Fibroblast of peridontal ligament (primary cell): ENCODE data around the gene MTHFSD.
A peak's percentile ranks its signal among the peaks of the same experiment; 100 is the strongest.

Source experiments
- DNase-seq: peaks from one replicate; pipeline ENCODE4 v3.0.0-alpha.2; 2010; ENCODE audit errors: extremely low read depth

Gene MTHFSD

DNA sequence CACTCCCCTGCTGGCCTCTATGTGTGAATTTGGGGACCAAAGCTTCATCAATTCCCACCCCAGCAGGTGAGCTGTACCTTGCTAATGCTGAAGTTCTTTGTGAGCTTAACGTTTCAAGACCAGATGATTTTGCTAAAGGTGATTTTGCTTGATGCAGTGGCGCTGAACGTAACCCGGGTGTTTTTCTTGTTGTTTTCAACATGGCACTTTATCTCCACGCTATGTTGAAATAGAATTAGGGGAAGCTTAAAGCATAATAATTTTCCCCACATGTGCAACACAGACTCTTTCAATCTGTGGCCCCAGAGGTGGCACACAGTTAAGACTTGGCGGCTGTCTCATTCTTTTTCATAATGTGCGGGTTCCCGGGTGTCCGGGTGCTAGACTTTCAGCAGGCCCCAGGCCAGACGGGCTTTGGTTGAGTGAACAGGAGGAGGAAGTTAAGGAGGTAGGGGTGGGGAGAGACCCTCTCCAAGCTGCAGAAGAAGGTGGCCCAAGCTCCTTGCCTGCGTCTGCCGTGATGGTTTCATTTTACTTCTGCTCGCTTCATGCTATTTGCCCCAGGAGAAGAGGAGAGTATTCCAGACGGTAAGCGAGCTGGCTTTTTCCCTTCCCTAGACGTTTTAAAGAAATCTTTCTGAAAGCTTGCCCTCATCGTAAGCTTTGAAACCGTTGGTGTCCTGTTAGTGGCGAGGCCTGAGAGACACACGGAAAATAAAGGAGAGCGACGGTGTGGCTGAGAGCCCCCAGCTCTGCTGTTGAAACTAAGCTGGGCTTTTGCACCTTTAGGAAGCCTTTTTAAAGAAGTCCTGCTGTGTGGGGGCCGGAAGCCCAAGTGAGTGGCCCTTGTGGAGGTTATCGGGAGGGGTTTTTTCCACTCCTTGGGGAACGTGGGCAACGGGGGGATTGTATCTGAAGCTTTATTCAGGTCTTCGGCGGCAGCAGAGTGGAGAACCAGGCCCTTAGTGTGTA is 15.8 kb upstream of the MTHFSD start:
- DNase-seq: no peak

DNA sequence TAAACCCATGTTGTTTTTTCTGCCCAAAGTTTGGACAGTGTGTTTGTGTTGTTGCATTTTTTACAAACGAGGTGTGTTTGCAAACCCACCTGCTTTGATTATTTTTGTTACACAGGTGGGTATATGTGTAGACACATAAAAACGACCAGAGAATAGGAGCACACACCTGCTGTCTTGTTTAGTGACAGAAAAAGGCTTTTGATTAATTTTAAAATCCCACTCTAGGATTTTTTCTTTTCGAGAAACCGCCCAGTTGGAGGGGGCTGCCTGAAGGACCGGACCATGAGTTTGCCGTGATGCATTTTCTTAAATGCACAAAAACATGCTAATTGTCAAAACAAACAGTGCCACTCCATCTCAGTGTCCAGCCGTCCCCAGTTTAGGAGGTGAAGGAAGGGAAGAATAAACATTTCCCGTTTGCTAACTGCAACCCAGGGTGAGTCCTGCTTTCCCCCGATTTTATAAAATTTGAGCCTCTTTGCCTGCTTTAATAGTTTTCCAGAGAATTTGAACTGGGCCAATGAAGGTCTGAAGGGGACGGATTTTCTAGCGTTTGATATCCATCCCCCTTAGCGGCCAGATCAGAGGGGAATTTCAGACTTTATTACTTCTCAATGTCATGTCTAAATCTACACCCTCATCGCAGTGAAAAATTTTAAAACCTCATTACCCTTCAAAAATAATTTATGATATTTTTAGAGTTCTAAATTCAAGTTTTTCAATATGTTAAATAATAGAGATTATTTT is 14.8 kb upstream of the MTHFSD start:
- no peak for DNase-seq

DNA sequence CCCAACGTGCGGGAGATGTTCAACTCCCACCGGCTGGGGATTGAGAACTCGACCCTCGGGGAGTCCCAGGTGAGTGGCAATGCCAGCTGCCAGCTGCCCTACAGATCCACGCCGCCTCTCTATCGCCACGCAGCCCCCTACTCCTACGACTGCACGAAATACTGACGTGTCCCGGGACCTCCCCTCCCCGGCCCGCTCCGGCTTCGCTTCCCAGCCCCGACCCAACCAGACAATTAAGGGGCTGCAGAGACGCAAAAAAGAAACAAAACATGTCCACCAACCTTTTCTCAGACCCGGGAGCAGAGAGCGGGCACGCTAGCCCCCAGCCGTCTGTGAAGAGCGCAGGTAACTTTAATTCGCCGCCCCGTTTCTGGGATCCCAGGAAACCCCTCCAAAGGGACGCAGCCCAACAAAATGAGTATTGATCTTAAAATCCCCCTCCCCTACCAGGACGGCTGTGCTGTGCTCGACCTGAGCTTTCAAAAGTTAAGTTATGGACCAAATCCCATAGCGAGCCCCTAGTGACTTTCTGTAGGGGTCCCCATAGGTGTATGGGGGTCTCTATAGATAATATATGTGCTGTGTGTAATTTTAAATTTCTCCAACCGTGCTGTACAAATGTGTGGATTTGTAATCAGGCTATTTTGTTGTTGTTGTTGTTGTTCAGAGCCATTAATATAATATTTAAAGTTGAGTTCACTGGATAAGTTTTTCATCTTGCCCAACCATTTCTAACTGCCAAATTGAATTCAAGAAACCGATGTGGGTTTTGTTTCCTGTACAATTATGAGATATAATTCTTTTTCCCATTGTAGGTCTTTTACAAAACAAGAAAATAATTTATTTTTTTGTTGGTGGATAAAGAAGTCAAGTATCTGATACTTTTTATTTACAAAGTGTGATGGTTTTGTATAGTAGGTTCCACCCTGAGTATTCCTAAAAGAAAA is 13.9 kb upstream of the MTHFSD start:
- no peak for DNase-seq

DNA sequence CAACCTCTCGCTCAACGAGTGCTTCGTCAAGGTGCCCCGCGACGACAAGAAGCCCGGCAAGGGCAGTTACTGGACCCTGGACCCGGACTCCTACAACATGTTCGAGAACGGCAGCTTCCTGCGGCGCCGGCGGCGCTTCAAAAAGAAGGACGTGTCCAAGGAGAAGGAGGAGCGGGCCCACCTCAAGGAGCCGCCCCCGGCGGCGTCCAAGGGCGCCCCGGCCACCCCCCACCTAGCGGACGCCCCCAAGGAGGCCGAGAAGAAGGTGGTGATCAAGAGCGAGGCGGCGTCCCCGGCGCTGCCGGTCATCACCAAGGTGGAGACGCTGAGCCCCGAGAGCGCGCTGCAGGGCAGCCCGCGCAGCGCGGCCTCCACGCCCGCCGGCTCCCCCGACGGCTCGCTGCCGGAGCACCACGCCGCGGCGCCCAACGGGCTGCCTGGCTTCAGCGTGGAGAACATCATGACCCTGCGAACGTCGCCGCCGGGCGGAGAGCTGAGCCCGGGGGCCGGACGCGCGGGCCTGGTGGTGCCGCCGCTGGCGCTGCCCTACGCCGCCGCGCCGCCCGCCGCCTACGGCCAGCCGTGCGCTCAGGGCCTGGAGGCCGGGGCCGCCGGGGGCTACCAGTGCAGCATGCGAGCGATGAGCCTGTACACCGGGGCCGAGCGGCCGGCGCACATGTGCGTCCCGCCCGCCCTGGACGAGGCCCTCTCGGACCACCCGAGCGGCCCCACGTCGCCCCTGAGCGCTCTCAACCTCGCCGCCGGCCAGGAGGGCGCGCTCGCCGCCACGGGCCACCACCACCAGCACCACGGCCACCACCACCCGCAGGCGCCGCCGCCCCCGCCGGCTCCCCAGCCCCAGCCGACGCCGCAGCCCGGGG is 12.9 kb upstream of the MTHFSD start:
- no peak for DNase-seq

DNA sequence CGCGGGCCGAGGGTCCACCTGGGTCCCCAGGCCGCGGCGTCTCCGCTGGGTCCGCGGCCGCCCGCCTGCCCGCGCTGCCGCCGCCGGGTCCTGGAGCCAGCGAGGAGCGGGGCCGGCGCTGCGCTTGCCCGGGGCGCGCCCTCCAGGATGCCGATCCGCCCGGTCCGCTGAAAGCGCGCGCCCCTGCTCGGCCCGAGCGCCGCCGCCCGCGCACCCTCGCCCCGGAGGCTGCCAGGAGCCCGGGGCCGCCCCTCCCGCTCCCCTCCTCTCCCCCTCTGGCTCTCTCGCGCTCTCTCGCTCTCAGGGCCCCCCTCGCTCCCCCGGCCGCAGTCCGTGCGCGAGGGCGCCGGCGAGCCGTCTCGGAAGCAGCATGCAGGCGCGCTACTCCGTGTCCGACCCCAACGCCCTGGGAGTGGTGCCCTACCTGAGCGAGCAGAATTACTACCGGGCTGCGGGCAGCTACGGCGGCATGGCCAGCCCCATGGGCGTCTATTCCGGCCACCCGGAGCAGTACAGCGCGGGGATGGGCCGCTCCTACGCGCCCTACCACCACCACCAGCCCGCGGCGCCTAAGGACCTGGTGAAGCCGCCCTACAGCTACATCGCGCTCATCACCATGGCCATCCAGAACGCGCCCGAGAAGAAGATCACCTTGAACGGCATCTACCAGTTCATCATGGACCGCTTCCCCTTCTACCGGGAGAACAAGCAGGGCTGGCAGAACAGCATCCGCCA is 12.1 kb upstream of the MTHFSD start:
- peak; percentile 61 for DNase-seq

DNA sequence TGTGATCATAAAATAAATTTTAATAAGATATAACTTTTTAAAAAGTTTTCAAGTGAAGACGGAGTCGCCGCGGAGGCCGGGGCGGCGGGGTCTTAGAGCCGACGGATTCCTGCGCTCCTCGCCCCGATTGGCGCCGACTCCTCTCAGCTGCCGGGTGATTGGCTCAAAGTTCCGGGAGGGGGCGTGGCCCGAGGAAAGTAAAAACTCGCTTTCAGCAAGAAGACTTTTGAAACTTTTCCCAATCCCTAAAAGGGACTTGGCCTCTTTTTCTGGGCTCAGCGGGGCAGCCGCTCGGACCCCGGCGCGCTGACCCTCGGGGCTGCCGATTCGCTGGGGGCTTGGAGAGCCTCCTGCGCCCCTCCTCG is 11.5 kb upstream of the MTHFSD start, which contains the start of gene FOXC2:
Gene FOXC2, plus strand, starts transcription at position 229 of the 365 bp plus-strand sequence. CDS start 507 bp downstream, outside the sequence.
- peak; percentile 94 for DNase-seq

DNA sequence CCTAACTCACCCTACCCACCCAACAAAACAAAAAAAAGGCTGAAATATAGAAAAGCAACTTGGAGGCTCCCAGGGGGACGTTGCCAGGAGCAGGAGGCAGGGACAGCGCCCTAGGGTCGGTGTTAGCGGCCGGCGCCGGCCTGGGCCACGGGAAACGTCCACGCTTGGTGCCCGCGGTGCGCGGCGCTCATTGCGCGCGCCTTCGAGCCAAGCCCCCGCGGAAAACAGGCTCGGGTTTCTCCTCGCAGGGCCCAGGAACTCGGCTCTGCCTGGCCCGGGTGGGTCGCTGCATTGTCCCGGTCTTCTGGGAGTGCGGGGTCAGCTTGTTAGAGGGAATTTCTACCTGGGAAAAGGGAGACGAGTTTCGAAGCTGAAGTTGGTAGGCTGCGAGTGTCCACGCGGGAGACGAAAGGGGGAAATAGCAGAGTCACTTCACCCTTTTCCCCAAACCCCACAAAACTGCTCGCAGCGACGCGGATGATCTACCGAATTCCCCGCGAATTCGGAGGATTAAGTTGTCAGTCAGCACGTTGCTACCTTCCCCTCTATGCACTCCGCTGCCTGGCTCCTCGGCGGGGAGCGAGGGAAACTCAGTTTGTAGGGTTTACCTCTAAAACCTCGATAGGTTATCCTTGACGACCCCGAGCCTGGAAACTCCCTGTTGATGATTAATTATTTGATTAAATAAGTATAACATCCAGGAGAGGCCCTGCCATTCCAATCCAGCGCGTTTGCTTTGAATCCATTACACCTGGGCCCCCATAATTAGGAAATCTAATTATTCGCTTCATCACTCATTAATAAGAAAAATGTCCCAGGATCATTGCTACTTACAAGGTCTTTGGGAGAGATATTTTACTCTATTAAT is 10.8 kb upstream of the MTHFSD start:
- no peak for DNase-seq

DNA sequence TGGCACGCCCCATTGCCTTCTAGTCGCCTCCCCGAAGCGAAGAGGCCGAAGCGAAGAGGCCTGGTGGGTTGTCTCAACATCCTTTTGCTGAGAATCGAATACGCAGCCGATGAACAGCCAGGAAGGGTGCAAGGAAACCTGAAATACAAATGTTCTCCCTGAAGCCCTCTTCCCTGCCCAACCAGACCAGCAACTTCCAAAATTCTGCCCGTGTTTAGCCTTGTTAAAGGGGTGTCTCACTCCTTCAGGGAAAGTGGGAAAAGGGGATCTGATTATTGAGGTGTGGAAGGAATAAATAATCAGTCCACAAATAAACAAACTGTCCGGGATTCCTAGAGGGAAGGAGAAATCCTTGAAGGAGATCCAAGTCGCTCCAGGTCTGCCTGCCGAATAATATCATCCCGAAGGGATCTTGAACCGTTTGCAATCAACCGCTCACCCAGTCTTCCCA is 10.2 kb upstream of the MTHFSD start:
- no peak for DNase-seq

DNA sequence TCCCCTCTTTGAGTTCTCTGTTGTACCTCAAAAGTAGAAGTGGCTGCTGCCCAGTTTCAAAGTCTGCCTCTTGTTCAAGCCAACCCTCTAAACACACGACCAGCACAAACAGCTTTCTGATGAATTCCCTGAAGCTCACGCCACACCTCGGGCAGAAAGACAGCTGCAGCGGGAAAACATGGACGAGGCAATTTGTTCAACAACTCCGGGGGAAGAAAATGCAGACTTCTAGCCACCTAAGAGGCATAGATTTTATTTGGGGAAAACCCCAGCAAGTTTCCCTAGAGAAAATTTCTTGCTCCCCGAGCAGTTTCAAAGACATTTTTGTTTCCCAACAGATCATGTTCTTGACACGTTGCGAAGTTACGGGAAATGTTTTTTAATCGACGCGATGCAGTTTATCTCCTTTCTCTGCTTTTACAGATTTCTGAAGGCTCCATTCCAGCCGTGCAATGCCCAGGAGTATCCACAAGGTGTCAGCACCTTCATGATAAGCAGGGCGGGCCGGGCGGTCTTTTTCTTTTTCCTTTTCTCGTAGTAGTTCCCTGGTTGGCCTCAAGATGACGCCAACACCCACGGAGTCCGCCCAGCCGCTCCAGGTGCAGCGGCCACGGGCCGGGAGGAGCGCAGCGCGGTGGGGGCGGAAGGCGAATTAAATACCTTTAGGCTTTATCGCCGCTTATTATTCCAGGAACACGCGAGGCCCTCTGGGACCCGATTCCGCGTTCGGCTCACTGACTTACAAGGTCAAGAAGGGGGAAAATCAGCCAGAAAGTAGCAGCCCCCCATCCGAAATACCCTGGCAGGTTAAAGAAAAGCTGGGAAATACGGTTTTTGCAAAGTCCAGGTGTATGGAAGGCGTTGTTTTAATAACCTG is 8.7 kb upstream of the MTHFSD start:
- peak; percentile 94 for DNase-seq

DNA sequence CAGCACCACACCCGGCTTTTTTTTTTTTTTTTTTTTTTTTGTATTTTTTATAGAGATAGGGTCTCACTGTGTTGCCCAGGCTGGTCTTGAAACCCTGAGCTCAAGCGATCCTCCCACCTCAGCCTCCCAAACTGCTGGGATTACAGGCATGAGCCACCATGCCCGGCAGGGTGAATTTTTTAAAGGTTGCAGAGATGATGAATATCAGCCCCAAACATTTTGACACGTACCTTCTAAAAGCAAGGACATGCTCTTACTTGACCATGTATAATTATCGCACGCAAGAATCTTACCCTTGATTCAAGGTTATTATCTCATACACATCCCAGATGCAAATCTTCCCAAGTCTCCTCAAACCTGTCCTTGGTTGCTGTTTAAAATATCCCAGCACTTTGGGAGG is 7.3 kb upstream of the MTHFSD start:
- DNase-seq: no peak

DNA sequence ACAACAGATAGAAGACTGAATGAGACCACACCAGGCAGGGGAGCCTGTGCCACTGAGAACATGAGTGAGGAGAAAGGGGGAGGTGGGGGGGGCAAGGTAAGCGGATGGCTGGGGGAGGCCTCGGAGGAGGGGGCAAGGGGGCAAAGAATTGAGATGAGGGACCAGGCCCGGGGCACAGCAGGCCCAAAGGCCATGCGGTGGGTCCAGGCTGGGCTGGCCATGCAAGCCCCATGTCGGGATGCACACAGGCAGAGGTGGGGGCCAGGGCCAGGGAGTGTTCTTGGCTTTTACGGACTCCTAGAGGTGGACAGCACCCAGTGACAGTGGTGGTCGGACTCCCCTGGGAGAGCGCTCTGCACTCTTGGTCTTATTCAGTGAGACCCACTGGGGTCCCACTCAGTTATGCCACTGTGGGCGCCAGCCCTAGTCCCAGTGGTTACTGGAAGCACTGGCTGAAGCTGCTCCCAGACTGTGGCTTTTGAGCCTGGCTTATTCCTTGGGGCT is 4.8 kb upstream of the MTHFSD start:
- DNase-seq: no peak

DNA sequence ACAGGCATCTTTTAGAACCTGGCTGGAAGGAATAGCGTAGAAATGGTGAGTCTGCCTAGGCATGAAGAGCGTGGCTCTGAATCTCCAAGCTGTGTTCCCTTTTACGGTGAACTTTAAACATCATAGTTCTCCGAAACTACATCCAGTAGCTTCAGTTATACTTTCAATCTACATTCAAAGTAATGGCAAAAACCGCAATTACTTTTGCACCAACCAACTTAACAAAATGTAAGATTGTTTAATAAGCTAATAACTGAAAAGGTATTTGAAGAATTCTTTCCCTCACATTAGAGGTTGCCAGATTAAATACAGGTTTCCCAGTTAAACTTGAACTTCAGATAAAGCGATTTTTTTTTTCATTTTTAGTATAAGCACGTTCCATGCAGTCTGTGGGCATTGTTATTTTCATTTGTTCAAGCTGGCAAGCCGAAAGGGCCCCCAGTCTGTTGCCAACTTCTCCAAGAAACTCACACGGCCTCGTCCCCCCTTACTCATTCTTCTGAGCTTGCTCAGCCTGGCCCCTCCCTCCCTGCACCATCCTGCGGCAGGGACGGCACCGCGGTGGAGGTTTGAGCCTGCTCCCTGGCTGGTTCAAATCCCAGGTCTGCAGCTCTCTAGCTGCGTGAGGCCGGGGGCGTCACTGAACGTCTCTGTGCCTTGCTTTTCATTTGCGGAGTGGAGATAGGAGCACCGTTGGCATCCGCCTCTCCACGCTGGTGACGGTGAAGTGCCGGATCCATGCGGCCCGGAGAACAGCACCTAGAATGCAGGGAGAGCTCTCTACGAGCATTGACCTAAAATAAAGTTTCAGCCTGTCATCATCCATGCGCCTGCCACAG is 3.5 kb upstream of the MTHFSD start:
- no peak for DNase-seq

DNA sequence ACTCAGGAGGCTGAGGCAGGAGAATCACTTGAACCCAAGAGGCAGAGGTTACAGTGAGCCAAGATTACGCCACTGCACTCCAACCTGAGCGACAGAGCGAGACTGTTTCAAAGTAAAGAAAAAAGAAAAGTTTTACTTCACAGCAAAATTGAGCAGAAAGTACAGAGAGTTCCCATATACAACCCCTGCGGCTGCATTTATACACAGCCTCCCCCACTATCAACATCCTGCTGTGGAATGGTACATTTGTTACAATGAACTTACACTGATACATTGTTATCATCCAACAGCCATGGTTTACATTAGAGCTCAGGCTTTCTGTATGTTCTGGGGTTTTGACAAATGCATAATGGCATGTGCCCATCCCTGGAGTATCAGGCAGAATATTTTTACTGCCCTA is 2.6 kb upstream of the MTHFSD start:
- no peak for DNase-seq

DNA sequence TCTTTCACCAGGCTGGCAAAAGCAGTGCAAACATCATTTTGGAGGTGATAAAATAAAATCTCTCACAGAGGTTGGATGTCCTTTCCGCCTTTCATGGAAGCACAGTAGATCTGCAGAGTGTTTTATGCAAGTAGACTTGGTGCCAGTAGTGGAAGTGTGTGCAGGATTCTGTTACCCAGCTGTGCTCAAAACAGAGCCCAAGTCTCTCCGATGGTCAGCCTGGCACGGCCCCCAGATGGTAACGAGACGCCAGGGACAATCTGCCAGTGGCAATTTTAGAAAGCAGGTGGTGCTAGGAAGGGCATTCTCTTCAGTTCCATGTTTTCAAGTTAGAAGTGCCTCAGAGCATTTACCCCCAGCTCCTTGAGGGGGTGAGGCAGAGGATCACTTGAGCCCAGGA is 1.5 kb upstream of the MTHFSD start:
- no peak for DNase-seq

DNA sequence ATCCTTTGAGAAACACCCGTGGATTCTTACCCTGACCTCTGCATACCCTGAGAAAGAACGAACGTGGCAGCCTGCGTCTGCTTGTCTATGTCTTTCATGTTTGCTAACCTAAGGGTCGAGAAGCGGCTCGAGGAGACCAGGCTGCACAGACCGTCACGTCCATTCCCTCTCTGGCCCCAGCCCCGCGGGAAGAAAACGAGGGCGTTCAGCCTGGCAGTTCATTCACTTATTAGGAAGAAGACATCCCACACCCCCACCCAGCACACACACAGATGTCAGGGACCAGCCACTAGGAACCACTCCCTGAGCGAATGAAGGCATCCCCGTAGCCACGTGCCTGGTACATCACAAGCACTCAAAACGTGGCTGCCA is 655 bp upstream of the MTHFSD start:
- no peak for DNase-seq

DNA sequence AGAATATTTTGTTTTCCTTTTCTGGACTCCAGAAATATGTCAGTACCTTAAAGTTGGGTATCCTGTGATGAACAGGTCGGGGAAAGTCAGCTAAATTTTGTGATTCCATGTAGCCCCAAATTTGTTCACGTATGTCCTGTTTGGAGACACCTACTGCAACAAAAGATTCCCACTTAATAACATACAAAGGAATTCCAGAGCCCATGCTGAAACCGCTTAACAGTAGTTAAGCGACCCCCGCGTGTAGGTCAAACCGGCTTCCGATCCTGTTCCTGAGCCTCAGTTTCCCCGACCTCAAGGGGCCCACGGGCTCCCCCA is 477 bp downstream of the MTHFSD start:
- DNase-seq: no peak

DNA sequence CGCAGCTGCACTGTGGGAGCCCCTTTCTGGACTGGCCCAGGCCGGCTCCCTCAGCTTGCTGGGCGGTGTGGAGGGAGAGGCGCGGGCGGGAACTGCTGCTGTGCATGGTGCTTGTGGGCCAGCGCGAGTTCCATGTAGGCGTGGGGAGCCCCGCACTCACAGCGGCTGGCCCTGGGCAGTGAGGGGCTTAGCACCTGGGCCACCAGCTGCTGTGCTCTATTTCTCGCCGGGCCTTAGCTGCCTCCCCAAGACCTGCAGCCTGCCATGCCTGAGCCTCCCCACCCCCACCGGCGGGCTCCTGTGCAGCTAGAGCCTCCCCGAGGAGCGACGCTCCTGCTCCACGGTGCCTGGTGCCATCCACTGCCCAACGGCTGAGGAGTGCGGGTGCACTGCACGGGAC is 1.7 kb downstream of the MTHFSD start:
- no peak for DNase-seq
